ENCODE data around the gene ARID4B. TPM values are rescaled to one million over a fixed set of nuclear protein-coding genes. Genes with fewer than 3 reads are reported as not detected.

Gene ARID4B
- polyA plus RNA-seq, 1 experiment = 3.1 TPM

DNA sequence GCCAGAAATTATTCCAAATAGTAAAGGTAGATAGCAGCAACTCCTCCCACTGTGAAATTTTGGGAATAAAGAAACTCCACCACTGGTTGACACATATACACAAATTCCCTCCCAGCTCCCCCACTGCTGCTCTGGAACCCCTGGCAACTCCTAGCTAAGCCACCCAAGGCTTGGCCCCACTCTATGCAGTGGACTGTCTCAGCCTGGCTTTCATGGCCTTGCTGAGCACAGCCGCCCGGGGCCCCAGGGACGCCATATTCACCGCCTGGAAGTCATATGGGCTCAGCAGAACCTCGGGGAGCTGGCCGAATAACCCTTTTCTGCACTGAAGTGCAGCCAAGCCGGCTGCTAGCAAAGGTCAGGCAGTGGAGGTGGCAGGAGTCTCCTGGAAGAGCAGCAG, 151.5 kb downstream of the ARID4B start:
- POLR2A ChIA-PET = no interaction called here
- H3K4me3 ChIP-seq (ENCODE audit: low read depth, low read length) = no peak overlapping the region
- TF ChIP-seq, protein P1, sequence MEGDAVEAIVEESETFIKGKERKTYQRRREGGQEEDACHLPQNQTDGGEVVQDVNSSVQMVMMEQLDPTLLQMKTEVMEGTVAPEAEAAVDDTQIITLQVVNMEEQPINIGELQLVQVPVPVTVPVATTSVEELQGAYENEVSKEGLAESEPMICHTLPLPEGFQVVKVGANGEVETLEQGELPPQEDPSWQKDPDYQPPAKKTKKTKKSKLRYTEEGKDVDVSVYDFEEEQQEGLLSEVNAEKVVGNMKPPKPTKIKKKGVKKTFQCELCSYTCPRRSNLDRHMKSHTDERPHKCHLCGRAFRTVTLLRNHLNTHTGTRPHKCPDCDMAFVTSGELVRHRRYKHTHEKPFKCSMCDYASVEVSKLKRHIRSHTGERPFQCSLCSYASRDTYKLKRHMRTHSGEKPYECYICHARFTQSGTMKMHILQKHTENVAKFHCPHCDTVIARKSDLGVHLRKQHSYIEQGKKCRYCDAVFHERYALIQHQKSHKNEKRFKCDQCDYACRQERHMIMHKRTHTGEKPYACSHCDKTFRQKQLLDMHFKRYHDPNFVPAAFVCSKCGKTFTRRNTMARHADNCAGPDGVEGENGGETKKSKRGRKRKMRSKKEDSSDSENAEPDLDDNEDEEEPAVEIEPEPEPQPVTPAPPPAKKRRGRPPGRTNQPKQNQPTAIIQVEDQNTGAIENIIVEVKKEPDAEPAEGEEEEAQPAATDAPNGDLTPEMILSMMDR (IDR thresholded peaks at IDR 0.05; ENCODE audit: insufficient read depth, low read depth, low read length) = no peak
- CTCF ChIA-PET = no interaction called here
- no peaks in the 10 kb centered on the region for H3K27me3 ChIP-seq (ENCODE audit: control insufficient read depth, insufficient read depth, low read length)
- peaks cover 2% of the 10 kb centered on the region for H3K36me3 ChIP-seq (ENCODE audit: control insufficient read depth, insufficient read depth, low read length)
- DNase-seq (ENCODE audit: low read depth) = no peak

DNA sequence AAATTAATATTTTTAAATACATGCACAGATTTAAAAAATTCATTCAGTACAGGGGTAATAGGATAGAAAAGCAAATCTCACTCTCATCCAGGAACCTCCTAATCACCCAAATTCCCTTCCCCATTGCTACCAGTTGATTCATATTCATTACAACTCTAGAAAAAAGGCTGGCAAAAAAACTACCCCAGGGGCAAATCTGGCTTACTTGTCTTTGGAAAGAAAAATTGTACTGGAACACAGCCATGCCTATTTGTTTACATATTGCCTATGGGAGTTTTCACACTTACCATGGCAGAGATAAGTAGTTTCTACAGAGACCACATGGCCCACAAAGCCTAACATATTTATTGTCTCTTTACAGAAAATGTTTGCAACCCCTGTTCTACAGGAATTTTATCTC, 158.0 kb downstream of the ARID4B start:
- Histone ChIP-seq H3K36me3 (ENCODE audit: control insufficient read depth, insufficient read depth, low read length) (peaks cover 1% of the 10 kb centered on the region), H3K4me3 (ENCODE audit: low read depth, low read length) (no peak overlapping the region), H3K27me3 (ENCODE audit: control insufficient read depth, insufficient read depth, low read length) (no peaks in the 10 kb centered on the region)
- CTCF ChIA-PET = no interaction called here
- TF ChIP-seq, protein P1 (IDR thresholded peaks at IDR 0.05; ENCODE audit: insufficient read depth, low read depth, low read length) = no peak
- POLR2A ChIA-PET = no interaction called here
- no peak for DNase-seq (ENCODE audit: low read depth)

DNA sequence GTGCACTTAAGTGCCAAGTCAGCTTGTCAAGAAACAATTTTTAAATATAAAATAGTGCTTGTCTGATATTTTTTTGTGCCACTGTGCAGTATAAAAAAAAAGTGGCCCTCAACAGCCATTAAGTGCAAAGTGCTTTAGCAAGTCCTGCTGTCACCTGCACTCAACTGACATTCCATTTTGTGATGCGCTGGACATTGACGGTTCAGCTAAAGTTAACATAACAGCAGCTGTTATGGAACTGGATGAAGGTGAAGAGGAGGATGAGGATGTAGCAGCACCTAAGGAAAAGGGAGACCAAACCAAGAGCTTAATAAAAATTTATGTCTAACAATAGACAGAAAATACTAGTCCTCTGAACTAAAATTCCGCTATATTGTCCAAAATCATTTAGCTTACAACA, 159.6 kb downstream of the ARID4B start:
- peaks cover 1% of the 10 kb centered on the region for H3K36me3 ChIP-seq (ENCODE audit: control insufficient read depth, insufficient read depth, low read length)
- no peak overlapping the region for H3K4me3 ChIP-seq (ENCODE audit: low read depth, low read length)
- DNase-seq (ENCODE audit: low read depth) = no peak
- POLR2A ChIA-PET = no interaction called here
- CTCF ChIA-PET = interaction anchor here (1.0 kb wide), 1 partner anchor 14 kb away, joined by 3 read pairs; no protein-coding TSS in a partner anchor
- H3K27me3 ChIP-seq (ENCODE audit: control insufficient read depth, insufficient read depth, low read length) = no peaks in the 10 kb centered on the region
- TF ChIP-seq, protein P1 (IDR thresholded peaks at IDR 0.05; ENCODE audit: insufficient read depth, low read depth, low read length) = no peak

DNA sequence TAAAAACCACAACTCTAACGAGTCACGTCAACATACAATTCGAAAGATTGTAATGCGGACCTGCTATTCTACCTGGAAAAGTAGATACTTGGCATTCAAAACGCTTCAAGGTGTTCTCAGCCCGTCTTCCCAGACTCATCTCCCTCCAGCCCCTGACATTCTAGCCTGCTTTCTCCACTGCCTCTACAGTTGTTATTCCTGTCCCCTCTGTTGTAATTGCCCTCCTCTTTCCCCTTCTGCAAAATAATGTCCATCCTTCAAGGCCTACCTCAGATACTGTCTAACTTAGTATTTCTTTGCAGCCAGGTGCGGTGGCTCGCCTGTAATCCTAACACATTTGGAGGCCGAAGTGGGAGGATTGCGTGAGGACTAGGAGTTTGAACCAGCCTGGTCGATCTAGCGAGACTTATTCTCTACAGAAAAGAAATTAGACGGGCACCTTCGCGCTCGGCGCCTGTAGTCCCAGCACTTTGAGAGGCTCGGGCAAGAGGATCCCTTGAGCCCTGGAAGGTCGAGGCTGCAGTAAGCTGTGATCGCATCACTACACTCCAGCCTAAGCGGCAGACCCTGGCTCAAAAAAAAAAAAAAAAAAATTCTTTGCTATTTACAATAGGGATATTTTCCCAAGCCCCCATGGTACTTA, 166.2 kb downstream of the ARID4B start:
- H3K27me3 ChIP-seq (ENCODE audit: control insufficient read depth, insufficient read depth, low read length) = no peaks in the 10 kb centered on the region
- TF ChIP-seq, protein P1 (IDR thresholded peaks at IDR 0.05; ENCODE audit: insufficient read depth, low read depth, low read length) = no peak
- POLR2A ChIA-PET = no interaction called here
- CTCF ChIA-PET = interaction anchor here (0.9 to 1.0 kb wide), 2 partner anchors 16 to 31 kb away, joined by 3 read pairs; no protein-coding TSS in a partner anchor
- H3K36me3 ChIP-seq (ENCODE audit: control insufficient read depth, insufficient read depth, low read length) = peaks cover 7% of the 10 kb centered on the region
- no peak for DNase-seq (ENCODE audit: low read depth)
- peak overlapping the region; percentile 78 for H3K4me3 ChIP-seq (ENCODE audit: low read depth, low read length)

DNA sequence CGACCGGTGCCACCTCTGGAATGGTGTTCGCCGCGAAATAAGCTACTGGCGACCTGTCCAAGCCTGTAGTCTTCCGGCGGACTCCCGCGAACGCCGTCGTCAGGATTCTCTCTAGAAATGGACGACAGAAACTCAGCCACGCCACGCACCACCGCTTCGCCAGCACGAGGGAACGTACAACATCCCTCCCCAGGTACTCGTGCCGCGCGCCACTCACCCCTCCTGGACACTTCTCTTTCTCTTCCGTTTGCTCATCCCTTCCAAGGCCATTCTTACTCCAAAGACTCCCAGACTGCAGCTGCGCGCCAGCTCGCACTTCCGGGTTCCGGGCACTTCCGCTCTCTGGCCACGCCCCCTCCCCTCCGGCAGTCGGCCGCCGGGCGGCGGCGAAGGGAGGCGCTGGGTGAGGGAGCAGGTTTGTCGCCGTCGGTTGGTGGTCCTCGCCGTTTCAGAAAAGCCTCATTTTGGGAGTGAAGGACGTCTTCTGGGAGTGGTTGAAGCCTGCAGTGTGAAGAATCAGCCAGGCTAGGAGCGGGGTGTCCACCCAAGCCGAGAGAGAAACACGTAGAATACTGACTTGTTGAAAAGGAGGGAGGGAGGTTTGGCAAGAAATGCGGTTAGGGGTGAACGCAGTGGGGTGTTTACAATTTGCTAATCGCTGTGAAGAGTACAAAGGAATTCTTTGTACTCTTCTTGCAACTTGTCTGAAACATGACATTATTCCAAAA, 166.9 kb downstream of the ARID4B start, which contains the start of gene RBM34:
Gene RBM34 (minus strand): TSS at position 294 of the 728 bp plus-strand sequence. CDS start 24 bp downstream, at position 270.
- Histone ChIP-seq H3K4me3 (ENCODE audit: low read depth, low read length) (peak within 1 kb of the TSS; percentile 78), H3K27me3 (ENCODE audit: control insufficient read depth, insufficient read depth, low read length) (no peaks in the 10 kb centered on the region), H3K36me3 (ENCODE audit: control insufficient read depth, insufficient read depth, low read length) (peaks cover 7% of the 10 kb centered on the region)
- ChIA-PET CTCF (interaction anchor here (0.9 to 1.0 kb wide), 4 partner anchors 11 to 31 kb away, joined by 3 read pairs; no protein-coding TSS in a partner anchor), POLR2A (no interaction called here)
- peak; percentile 55 for DNase-seq (ENCODE audit: low read depth)
- TF ChIP-seq, protein P1 (IDR thresholded peaks at IDR 0.05; ENCODE audit: insufficient read depth, low read depth, low read length) = peak; percentile 44

All from BJ (cell line).